Right forelimb (tissue), 1 donor: ENCODE results near the gene SKA2.
"Not testable (repeated sequence)": the region's sequence is repeated elsewhere in the genome, so short reads cannot be mapped to it uniquely, and the experiment has no call there.

ENCODE experiments used
- DNase-seq: peaks from one replicate; pipeline ENCODE4 v3.0.0-alpha.2; 2018

The SKA2 gene

GRCh38 chr17:59093702-59094231 lies 61.2 kb downstream of the SKA2 start:
- DNase-seq = peak; percentile 46

GRCh38 chr17:59093145-59093701 lies 61.8 kb downstream of the SKA2 start:
- DNase-seq = no peak

DNA sequence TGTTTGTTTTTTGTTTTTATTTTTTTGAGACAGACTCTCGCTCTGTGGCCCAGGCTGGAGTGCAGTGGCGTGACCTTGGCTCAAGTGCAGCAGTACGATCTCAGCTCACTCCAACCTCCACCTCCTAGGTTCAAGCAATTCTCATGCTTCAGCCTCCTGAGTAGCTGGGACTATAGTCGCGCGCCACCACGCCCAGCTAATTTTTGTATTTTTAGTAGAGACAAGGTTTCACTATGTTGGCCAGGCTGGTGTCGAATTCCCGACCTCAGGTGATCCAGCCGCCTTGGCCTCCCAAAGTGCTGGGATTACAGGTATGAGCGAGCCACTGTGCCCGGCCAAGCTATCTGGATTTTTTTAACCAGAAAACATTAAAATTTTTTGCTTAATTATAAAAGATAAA lies 64.4 kb downstream of the SKA2 start:
- not testable (repeated sequence) for DNase-seq

- DNase-seq = no peak
Measured at GRCh38 chr17:59084154-59084553, 70.8 kb downstream of the SKA2 start.

GRCh38 chr17:59074494-59074893 lies 80.5 kb downstream of the SKA2 start:
- DNase-seq = no peak

DNA sequence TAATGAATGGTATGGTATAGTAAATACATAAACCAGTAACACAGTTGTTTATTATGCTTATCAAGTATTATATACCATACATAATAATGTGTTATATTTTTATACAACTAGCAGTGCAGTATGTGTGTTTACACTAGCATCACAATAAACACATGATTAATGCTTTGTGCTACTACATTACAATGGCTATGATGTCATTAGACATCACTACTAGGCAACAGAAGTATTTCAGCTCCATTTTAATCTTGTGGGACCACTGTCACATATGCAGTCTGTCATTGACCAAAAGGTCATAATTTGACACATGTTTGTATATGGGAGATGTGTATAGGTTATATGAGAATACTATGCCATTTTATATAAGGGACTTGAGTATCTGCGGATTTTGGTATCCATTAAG lies 81.0 kb downstream of the SKA2 start:
- DNase-seq = no peak

- DNase-seq = no peak
Measured at GRCh38 chr17:59069856-59070255, 85.1 kb downstream of the SKA2 start.

GRCh38 chr17:59067756-59068155 lies 87.2 kb downstream of the SKA2 start:
- no peak for DNase-seq

DNA sequence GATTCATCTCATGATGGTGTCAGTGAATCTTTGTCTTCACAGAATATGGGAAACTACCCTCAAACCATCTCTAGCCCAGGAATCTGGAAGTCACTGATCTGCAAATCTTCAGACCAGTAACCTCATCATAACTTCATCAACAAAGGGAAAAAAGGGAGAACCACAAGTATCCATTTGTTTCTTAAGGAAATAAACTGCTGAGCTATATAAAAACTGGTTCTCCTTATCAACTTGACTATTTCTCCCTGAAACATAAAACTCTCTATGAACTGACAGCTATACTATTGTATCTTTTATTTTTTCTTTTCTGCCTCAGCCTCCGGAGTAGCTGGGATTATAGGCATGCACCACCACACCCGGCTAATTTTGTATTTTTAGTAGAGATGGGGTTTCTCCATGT lies 87.6 kb downstream of the SKA2 start:
- DNase-seq = no peak

DNA sequence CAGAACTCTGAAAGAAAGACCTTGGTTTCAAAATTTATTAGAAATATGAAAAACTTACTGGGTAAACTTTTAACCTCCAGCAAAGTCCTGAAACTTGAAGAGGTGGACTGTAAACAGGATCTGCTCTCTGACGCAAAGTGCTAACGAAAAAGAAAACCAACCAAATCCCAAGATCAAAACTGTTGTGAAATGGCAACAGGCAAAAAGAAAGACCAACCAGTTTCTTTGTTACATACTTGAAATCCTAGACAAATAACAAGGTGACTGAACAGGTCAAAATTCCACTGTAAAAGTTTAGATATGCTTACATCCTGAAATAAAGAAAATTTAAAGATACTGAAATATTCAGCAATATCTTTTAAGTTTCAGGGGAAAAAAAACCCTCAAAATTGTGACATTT lies 92.5 kb downstream of the SKA2 start:
- DNase-seq = no peak
